OCI-LY7 (cell line): Measurements from ENCODE around the gene EPHB1. TPM values are rescaled to one million over a fixed set of nuclear protein-coding genes. Genes with fewer than 3 reads are reported as not detected.

Experiments
- BruUV-seq: library from RNA; stranded (reverse); fragments of 400-500 nt; replicated peaks from 2 replicates; lab custom pipeline; 2021; lab: Mats Ljungman, UMichigan
- CTCF ChIA-PET: fragments of 300-600 bp; sonication (Branson Sonifier 250); formaldehyde crosslinking; loops from one replicate; lab custom pipeline; 2022; ENCODE audit warnings: antibody characterized with exemption; ENCODE audit not compliant: unreplicated experiment; lab: Charles Lee
- POLR2A ChIA-PET: fragments of 300-600 bp; sonication (Branson Sonifier 250); formaldehyde crosslinking; loops from one replicate; lab custom pipeline; 2022; ENCODE audit warnings: antibody characterized with exemption; lab: Charles Lee
- DNase-seq: peaks from one replicate; pipeline ENCODE4 v3.0.0-alpha.2; 2015; ENCODE audit warnings: low spot score
- H2AFZ ChIP-seq: fragments of 200-600 bp; sonication (generic), shearing (Covaris generic); 2 replicates; pipeline ENCODE4 v1.6.1; 2014; ENCODE audit warnings: mild to moderate bottlenecking, antibody characterized with exemption, low read length, moderate library complexity
- H3K27ac ChIP-seq: fragments of 200-600 bp; sonication (generic); 2 replicates; pipeline ENCODE4 v1.5.1; 2014; ENCODE audit warnings: mixed run types, low read depth, mild to moderate bottlenecking, moderate library complexity, low read length, inconsistent platforms; ENCODE audit not compliant: poor library complexity, severe bottlenecking
- H3K36me3 ChIP-seq: fragments of 200-600 bp; sonication (generic); 2 replicates; pipeline ENCODE4 v1.6.1; 2014; ENCODE audit warnings: mild to moderate bottlenecking, antibody characterized with exemption, low read length, moderate library complexity, mixed read lengths; ENCODE audit not compliant: insufficient read depth
- H3K4me1 ChIP-seq: fragments of 200-600 bp; sonication (generic); 2 replicates; pipeline ENCODE4 v1.5.1; 2014; ENCODE audit warnings: mild to moderate bottlenecking, low read length; ENCODE audit not compliant: insufficient read depth, poor library complexity, severe bottlenecking
- H3K4me2 ChIP-seq: fragments of 200-600 bp; sonication (generic); 2 replicates; pipeline ENCODE4 v1.6.1; 2014; ENCODE audit warnings: mild to moderate bottlenecking, low read length
- H3K4me3 ChIP-seq: fragments of 200-600 bp; sonication (generic); 2 replicates; pipeline ENCODE4 v1.5.1; 2014; ENCODE audit warnings: mild to moderate bottlenecking, low read depth, low read length; ENCODE audit not compliant: poor library complexity, severe bottlenecking
- H3K79me2 ChIP-seq: fragments of 200-600 bp; sonication (generic); 2 replicates; pipeline ENCODE4 v1.6.1; 2016; ENCODE audit warnings: low read depth, mild to moderate bottlenecking, low read length, moderate library complexity, mixed read lengths; ENCODE audit not compliant: insufficient read depth
- H3K9me2 ChIP-seq: fragments of 200-600 bp; sonication (generic); 2 replicates; pipeline ENCODE4 v1.6.1; 2016; ENCODE audit warnings: mild to moderate bottlenecking, low read length, mixed read lengths; ENCODE audit not compliant: insufficient read depth
- H3K9me3 ChIP-seq: fragments of 200-600 bp; sonication (generic); 2 replicates; pipeline ENCODE4 v1.6.1; 2014; ENCODE audit warnings: mild to moderate bottlenecking, mixed run types, low read length, mixed read lengths
- H4K20me1 ChIP-seq: fragments of 200-600 bp; sonication (generic); 2 replicates; pipeline ENCODE4 v1.6.1; 2014; ENCODE audit warnings: mild to moderate bottlenecking, antibody characterized with exemption, low read length, moderate library complexity, mixed read lengths; ENCODE audit not compliant: insufficient read depth
- EZH2phosphoT487 ChIP-seq: fragments of 200-600 bp; sonication (generic); IDR thresholded peaks from 2 replicates; pipeline ENCODE4 v1.6.1; 2018; ENCODE audit warnings: low read depth, borderline replicate concordance, mild to moderate bottlenecking, mixed run types, antibody characterized with exemption, low read length, moderate library complexity, mixed read lengths
- intact Hi-C: fragments of 100-400 bp; cut with micrococcal nuclease; formaldehyde crosslinking; loops from one replicate; pipeline ENCODE4 v1.10.0; 2022; ENCODE audit not compliant: unreplicated experiment
- total RNA-seq, 2 experiments: library from RNA; depleted of rRNA in 1 of 2; stranded (reverse); fragments of >200 nt in 1 of 2; shearing (Covaris generic) in 1 of 2; gene quantifications; 2 replicates each; pipeline ENCODE4 v1.2.3, GENCODE V29; 2014 to 2022
- TF ChIP-seq, protein P1 (sequence below): fragments of 200-600 bp; sonication (generic); conservative IDR thresholded peaks from 2 replicates; pipeline ENCODE4 v1.5.1; 2014; ENCODE audit warnings: mild to moderate bottlenecking, antibody characterized with exemption, low read length, moderate library complexity, mixed read lengths

The EPHB1 gene
- total RNA-seq, 2 experiments from 2014 or later, result 0.54 to 1.3 TPM

DNA sequence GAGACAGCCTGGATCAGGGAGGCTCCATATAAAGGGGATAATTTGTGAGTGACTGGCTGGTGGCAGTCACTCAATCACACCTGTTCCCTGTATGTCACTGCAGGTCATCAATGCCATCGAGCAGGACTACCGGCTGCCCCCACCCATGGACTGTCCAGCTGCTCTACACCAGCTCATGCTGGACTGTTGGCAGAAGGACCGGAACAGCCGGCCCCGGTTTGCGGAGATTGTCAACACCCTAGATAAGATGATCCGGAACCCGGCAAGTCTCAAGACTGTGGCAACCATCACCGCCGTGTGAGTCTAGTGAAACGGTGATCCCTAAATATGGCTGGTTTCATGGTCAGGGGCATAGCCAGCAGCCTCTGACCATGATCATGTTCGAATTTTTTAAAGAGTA, 453.2 kb downstream of the EPHB1 start:
- Histone ChIP-seq H3K79me2 (no peaks in the 10 kb centered on the region), H3K9me3 (no peaks in the 10 kb centered on the region), H3K27ac (no peak overlapping the region), H3K9me2 (no peaks in the 10 kb centered on the region), H2AFZ (no peak overlapping the region), H3K36me3 (no peaks in the 10 kb centered on the region), H3K4me1 (no peaks in the 10 kb centered on the region), H3K4me3 (no peak overlapping the region), H3K4me2 (no peak overlapping the region), H4K20me1 (no peaks in the 10 kb centered on the region; the same call in 1 of the 2 replicates)
- ChIA-PET CTCF (no interaction called here), POLR2A (interaction anchor here (0.8 kb wide), 1 partner anchor 11 kb away, joined by 3 read pairs; no protein-coding TSS in a partner anchor)
- no peak for TF ChIP-seq EZH2phosphoT487
- TF ChIP-seq, protein P1, sequence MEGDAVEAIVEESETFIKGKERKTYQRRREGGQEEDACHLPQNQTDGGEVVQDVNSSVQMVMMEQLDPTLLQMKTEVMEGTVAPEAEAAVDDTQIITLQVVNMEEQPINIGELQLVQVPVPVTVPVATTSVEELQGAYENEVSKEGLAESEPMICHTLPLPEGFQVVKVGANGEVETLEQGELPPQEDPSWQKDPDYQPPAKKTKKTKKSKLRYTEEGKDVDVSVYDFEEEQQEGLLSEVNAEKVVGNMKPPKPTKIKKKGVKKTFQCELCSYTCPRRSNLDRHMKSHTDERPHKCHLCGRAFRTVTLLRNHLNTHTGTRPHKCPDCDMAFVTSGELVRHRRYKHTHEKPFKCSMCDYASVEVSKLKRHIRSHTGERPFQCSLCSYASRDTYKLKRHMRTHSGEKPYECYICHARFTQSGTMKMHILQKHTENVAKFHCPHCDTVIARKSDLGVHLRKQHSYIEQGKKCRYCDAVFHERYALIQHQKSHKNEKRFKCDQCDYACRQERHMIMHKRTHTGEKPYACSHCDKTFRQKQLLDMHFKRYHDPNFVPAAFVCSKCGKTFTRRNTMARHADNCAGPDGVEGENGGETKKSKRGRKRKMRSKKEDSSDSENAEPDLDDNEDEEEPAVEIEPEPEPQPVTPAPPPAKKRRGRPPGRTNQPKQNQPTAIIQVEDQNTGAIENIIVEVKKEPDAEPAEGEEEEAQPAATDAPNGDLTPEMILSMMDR, result no peak
- intact Hi-C loops, result no loop called here
- no TSS peak for BruUV-seq
- DNase-seq, result no peak

DNA sequence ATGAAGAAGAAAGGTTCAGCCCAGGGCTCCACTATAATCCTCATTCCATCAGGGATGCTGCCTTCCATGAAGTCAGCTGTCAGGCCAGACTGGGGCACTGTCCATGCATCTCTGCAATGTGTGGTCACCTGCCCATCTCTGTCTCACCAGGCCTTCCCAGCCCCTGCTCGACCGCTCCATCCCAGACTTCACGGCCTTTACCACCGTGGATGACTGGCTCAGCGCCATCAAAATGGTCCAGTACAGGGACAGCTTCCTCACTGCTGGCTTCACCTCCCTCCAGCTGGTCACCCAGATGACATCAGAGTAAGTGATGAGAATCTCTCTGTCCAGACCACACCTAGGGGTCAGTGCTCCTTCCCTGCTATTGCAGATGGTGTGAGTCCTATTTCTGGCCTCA, 454.1 kb downstream of the EPHB1 start:
- H3K4me1 ChIP-seq, result no peaks in the 10 kb centered on the region
- H4K20me1 ChIP-seq, result no peaks in the 10 kb centered on the region
- H3K79me2 ChIP-seq, result no peaks in the 10 kb centered on the region
- no peak overlapping the region for H3K4me3 ChIP-seq
- BruUV-seq, result no TSS peak
- CTCF ChIA-PET, result no interaction called here
- DNase-seq, result no peak
- intact Hi-C loops, result no loop called here
- no peaks in the 10 kb centered on the region for H3K9me3 ChIP-seq
- no peak for TF ChIP-seq EZH2phosphoT487
- TF ChIP-seq, protein P1, result no peak
- H2AFZ ChIP-seq, result no peak overlapping the region
- H3K36me3 ChIP-seq, result no peaks in the 10 kb centered on the region
- H3K27ac ChIP-seq, result no peak overlapping the region
- no peaks in the 10 kb centered on the region for H3K9me2 ChIP-seq
- POLR2A ChIA-PET, result interaction anchor here (0.8 kb wide), 1 partner anchor 10 kb away, joined by 3 read pairs; no protein-coding TSS in a partner anchor
- no peak overlapping the region for H3K4me2 ChIP-seq

DNA sequence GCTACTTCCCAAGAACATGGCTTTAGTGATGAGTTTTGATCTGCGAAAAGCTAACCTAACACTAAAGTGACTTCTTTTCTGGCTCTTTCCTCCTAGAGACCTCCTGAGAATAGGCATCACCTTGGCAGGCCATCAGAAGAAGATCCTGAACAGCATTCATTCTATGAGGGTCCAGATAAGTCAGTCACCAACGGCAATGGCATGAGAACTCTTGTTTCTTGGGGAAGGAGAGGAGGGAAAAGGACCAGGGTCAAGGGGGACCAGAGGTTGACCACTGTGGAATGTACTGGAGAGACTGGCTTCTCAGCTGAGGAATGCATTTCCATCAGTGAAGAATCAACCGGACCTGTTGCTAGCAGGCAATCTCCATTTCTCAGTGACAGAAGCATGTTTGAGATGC, 463.9 kb downstream of the EPHB1 start:
- no peak overlapping the region for H2AFZ ChIP-seq
- DNase-seq, result no peak
- no peaks in the 10 kb centered on the region for H3K4me1 ChIP-seq
- H4K20me1 ChIP-seq, result no peaks in the 10 kb centered on the region
- H3K4me2 ChIP-seq, result no peak overlapping the region
- H3K27ac ChIP-seq, result no peak overlapping the region
- no peaks in the 10 kb centered on the region for H3K79me2 ChIP-seq
- no peaks in the 10 kb centered on the region for H3K9me3 ChIP-seq
- ChIA-PET POLR2A (interaction anchor here (0.6 kb wide), 1 partner anchor 10 kb away, joined by 3 read pairs; no protein-coding TSS in a partner anchor), CTCF (no interaction called here)
- H3K9me2 ChIP-seq, result no peaks in the 10 kb centered on the region
- intact Hi-C loops, result no loop called here
- TF ChIP-seq EZH2phosphoT487, result no peak
- TF ChIP-seq, protein P1, result no peak
- H3K4me3 ChIP-seq, result no peak overlapping the region
- H3K36me3 ChIP-seq, result no peaks in the 10 kb centered on the region
- BruUV-seq, result no TSS peak
